K562 (cell line): Measurements from ENCODE around the gene AKAP13.

Experiments
- BCL6 ChIP-seq: fragments of 250-450 bp; sonication (Bioruptor Pico); IDR thresholded peaks from 2 replicates; pipeline ENCODE4 v1.4.0; 2020
- ESRRA ChIP-seq: fragments of 450-650 bp; IDR thresholded peaks from 2 replicates; pipeline ENCODE4 v1.6.1; 2014; ENCODE audit warnings: low read depth, mild to moderate bottlenecking, moderate library complexity, borderline replicate concordance
- GATAD2B ChIP-seq: fragments of 450-650 bp; IDR thresholded peaks from 2 replicates; pipeline ENCODE4 v1.6.1; 2017; ENCODE audit warnings: mild to moderate bottlenecking, borderline replicate concordance
- NFYB ChIP-seq: IDR thresholded peaks from 2 replicates; pipeline ENCODE4 v1.6.1; 2011; ENCODE audit warnings: mild to moderate bottlenecking, moderate library complexity; ENCODE audit not compliant: insufficient read length; ENCODE audit errors: extremely low read depth
- NR2F6 ChIP-seq: fragments of 450-650 bp; formaldehyde crosslinking; IDR thresholded peaks from 2 replicates; pipeline ENCODE4 v1.4.0; 2020; ENCODE audit warnings: mild to moderate bottlenecking
- RAD21 ChIP-seq, 2 experiments: fragments of 250-450 bp in 1 of 2; fragments of 450-650 bp in 1 of 2; sonication (Bioruptor Pico) in 1 of 2; formaldehyde crosslinking in 1 of 2; IDR thresholded peaks in 1 of 2; conservative IDR thresholded peaks in 1 of 2; 2 replicates each; pipeline versions ENCODE4 v1.4.0 to v1.8.0; 2020 to 2022; ENCODE audit warnings: mild to moderate bottlenecking in 2 of 2, moderate library complexity in 1 of 2
- SMAD2 ChIP-seq: fragments of 150-350 bp; IDR thresholded peaks from 2 replicates; pipeline ENCODE4 v1.6.1; 2014; ENCODE audit warnings: low read depth, mild to moderate bottlenecking, low read length
- SP1 ChIP-seq: sonication (generic); formaldehyde crosslinking; IDR thresholded peaks from 2 replicates; pipeline ENCODE4 v1.8.1; 2022; ENCODE audit warnings: mild to moderate bottlenecking, missing genetic modification reagents
- ZNF121 ChIP-seq: sonication (generic); formaldehyde crosslinking; conservative IDR thresholded peaks from 2 replicates; pipeline ENCODE4 v1.8.0; 2022; ENCODE audit warnings: missing genetic modification reagents
- TF ChIP-seq, protein P1 (sequence below), 3 experiments: IDR thresholded peaks in 2 of 3; conservative IDR thresholded peaks in 1 of 3; 2 replicates each; pipeline ENCODE4 v1.5.1; 2011 to 2012; ENCODE audit warnings: low read length in 3 of 3, mild to moderate bottlenecking in 3 of 3, control low read depth in 2 of 3, improper control_type of control experiment in 1 of 3, inconsistent platforms in 1 of 3, low read depth in 1 of 3, mixed read lengths in 1 of 3, moderate library complexity in 1 of 3; ENCODE audit not compliant: insufficient read depth in 2 of 3

DNA sequence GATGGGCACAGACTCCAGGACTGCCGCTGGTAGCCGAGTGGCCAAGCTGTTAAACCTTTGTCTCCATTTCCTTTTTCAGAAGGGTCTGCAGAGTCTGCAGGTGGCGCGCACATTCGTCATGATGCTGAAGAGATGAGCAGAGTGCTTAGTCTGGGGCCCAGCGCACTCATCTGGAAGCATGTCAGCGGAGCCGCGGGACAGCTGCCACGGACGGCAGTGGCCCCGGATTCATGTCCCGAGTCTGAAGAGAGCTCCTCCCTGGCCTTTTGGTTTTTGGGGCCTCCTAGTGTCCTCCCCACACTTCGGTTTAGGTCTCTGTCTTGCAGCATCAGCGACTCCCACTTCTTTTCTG lies 371.7 kb downstream of the AKAP13 start:
- TF ChIP-seq ESRRA (no peak), NFYB (no peak), ZNF121 (CRISPR knock-in tag) (no peak), BCL6 (CRISPR knock-in tag) (no peak), SP1 (CRISPR knock-in tag) (no peak), GATAD2B (no peak), NR2F6 (CRISPR knock-in tag) (no peak), SMAD2 (no peak), RAD21 (CRISPR knock-in tag; conservative IDR thresholded peaks at IDR 0.05 in 1 of 2, IDR thresholded peaks at IDR 0.05 in 1 of 2) (no peak)
- TF ChIP-seq, protein P1, sequence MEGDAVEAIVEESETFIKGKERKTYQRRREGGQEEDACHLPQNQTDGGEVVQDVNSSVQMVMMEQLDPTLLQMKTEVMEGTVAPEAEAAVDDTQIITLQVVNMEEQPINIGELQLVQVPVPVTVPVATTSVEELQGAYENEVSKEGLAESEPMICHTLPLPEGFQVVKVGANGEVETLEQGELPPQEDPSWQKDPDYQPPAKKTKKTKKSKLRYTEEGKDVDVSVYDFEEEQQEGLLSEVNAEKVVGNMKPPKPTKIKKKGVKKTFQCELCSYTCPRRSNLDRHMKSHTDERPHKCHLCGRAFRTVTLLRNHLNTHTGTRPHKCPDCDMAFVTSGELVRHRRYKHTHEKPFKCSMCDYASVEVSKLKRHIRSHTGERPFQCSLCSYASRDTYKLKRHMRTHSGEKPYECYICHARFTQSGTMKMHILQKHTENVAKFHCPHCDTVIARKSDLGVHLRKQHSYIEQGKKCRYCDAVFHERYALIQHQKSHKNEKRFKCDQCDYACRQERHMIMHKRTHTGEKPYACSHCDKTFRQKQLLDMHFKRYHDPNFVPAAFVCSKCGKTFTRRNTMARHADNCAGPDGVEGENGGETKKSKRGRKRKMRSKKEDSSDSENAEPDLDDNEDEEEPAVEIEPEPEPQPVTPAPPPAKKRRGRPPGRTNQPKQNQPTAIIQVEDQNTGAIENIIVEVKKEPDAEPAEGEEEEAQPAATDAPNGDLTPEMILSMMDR (IDR thresholded peaks at IDR 0.05 in 2 of 3, conservative IDR thresholded peaks at IDR 0.05 in 1 of 3; ENCODE audit: insufficient read depth in 2 of 3, low read depth in 1 of 3, low read length in 3 of 3): no peak
